Panc1 (cell line): ENCODE data around the gene BTBD2. TPM values are rescaled to one million over a fixed set of nuclear protein-coding genes. Genes with fewer than 3 reads are reported as not detected.

Experiments
- ATAC-seq: fragments of 200-7000 bp; cut with Tn5 transposase; 2 replicates; pipeline ENCODE4 v1.9.1; 2020; ENCODE audit warnings: mild to moderate bottlenecking, moderate library complexity
- BruUV-seq: library from RNA; stranded (reverse); fragments of 400-500 nt; replicated peaks from 2 replicates; lab custom pipeline; 2021; lab: Mats Ljungman, UMichigan
- CTCF ChIA-PET: fragments of 300-600 bp; sonication (Branson Sonifier 250); formaldehyde crosslinking; loops from one replicate; lab custom pipeline; 2022; ENCODE audit warnings: antibody characterized with exemption; lab: Charles Lee
- POLR2A ChIA-PET: fragments of 300-600 bp; sonication (Branson Sonifier 250); formaldehyde crosslinking; loops from one replicate; lab custom pipeline; 2022; ENCODE audit warnings: antibody characterized with exemption; lab: Charles Lee
- DNase-seq: peaks from one replicate; pipeline ENCODE4 v3.0.0-alpha.2; 2010; ENCODE audit warnings: low read depth, low spot score
- H3K27ac ChIP-seq: 2 replicates; pipeline ENCODE4 v1.5.1; 2011; ENCODE audit warnings: mild to moderate bottlenecking, low read length, inconsistent platforms
- H3K27me3 ChIP-seq: fragments of 200-500 bp; sonication (Bioruptor generic); 2 replicates; pipeline ENCODE4 v1.6.0; 2014; ENCODE audit warnings: low read length, inconsistent platforms; ENCODE audit not compliant: control insufficient read depth, insufficient read depth
- H3K36me3 ChIP-seq: fragments of 200-500 bp; sonication (Bioruptor generic); 2 replicates; pipeline ENCODE4 v1.5.1; 2014; ENCODE audit warnings: inconsistent platforms, mild to moderate bottlenecking, low read length, moderate library complexity; ENCODE audit not compliant: control insufficient read depth, insufficient read depth
- H3K4me1 ChIP-seq: 2 replicates; pipeline ENCODE4 v1.5.1; 2011; ENCODE audit warnings: inconsistent platforms, mild to moderate bottlenecking, low read length, moderate library complexity; ENCODE audit not compliant: control insufficient read depth, insufficient read depth
- H3K4me3 ChIP-seq, 2 experiments: 2 replicates each; pipeline ENCODE4 v1.5.1; 2011 to 2012; ENCODE audit warnings: low read depth in 2 of 2, low read length in 2 of 2, mild to moderate bottlenecking in 2 of 2, inconsistent platforms in 1 of 2, moderate library complexity in 1 of 2
- H3K9me3 ChIP-seq: fragments of 200-500 bp; sonication (Bioruptor generic); 2 replicates; pipeline ENCODE4 v1.5.1; 2014; ENCODE audit warnings: low read depth, mild to moderate bottlenecking, inconsistent platforms, low read length, moderate library complexity; ENCODE audit not compliant: control insufficient read depth, insufficient read depth
- CTCF ChIP-seq: fragments of 450-650 bp; IDR thresholded peaks from 2 replicates; pipeline ENCODE4 v1.5.1; 2017; ENCODE audit warnings: mild to moderate bottlenecking
- POLR2AphosphoS5 ChIP-seq: IDR thresholded peaks from 2 replicates; pipeline ENCODE4 v1.6.1; 2012; ENCODE audit warnings: mild to moderate bottlenecking, low read depth, low read length, moderate library complexity
- REST ChIP-seq, 2 experiments: IDR thresholded peaks; 2 replicates each; pipeline ENCODE4 v1.6.1; 2011 to 2012; ENCODE audit warnings: low read depth in 2 of 2, control low read depth in 1 of 2, low read length in 1 of 2, mild to moderate bottlenecking in 1 of 2, moderate library complexity in 1 of 2; ENCODE audit not compliant: insufficient read depth in 1 of 2
- SIN3A ChIP-seq: IDR thresholded peaks from 2 replicates; pipeline ENCODE4 v1.6.1; 2012; ENCODE audit warnings: low read depth, mild to moderate bottlenecking, low read length, moderate library complexity, borderline replicate concordance; ENCODE audit not compliant: insufficient read depth
- TCF7L2 ChIP-seq: IDR thresholded peaks from 2 replicates; pipeline ENCODE4 v1.6.1; 2011; ENCODE audit warnings: mild to moderate bottlenecking, low read depth, low read length, inconsistent platforms
- in situ Hi-C: cut with HindIII; loops from 2 replicates; pipeline ENCODE4 v1.10.0; 2016; ENCODE audit warnings: low sequenced_read_pairs, low pct_unique_long_range_greater_than_20kb
- intact Hi-C: fragments of 100-400 bp; cut with micrococcal nuclease; formaldehyde crosslinking; loops from one replicate; pipeline ENCODE4 v1.10.0; 2022; ENCODE audit not compliant: unreplicated experiment
- total RNA-seq: library from RNA; stranded (reverse); gene quantifications from one replicate; pipeline ENCODE4 v1.2.1, GENCODE V29; 2021; ENCODE audit not compliant: unreplicated experiment

BTBD2 gene
- total RNA-seq, 1 experiment from 2014 or later: 59.6 TPM

DNA sequence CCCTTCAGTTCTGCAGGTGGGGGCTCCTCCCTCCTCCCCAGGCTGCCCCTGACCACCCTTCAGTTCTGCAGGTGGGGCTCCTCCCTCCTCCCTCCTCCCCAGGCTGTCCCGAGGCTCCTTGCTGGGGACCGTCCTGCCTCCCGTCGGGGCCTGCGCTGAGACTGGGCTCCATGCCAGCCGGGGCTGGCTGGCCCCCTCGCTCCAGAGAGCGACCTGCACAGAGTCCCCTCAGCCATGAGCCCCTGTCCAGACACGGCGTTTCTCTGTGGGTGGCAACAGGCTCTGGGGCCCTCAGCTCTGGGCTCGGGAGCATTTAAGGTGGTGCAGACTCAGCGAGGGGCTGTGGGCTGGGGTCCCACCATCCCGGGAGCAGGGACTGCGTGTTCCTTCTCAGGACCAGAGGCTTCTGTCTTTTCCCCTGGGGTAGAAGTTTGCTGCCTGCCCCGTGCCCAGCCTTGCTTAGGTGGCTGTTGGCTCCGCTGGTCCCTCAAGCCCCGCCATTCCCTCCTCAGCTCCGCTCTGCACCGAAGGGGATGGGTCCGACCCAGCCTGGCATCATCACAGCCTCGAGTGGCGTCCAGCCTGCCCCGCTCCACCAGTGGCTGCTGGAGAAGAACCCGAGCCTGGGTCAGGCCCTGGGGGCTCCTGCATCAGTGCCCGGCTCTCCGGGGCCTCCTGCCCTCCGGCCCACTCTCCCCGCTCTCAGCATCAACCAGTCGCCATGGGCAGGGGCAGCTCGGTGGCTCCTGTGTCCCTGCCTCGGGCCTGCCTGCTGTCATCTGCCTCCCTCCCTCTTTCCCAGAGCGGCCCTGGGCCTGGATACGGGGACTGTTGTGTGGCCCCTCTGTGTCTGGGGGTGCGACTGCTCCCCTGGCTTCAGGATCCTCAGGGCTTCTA lies 47.0 kb downstream of the BTBD2 start:
- DNase-seq (no peak), ATAC-seq (no peak)
- H3K9me3 ChIP-seq: no peaks in the 10 kb centered on the region
- in situ Hi-C loops: no loop called here
- H3K4me1 ChIP-seq: no peaks in the 10 kb centered on the region
- no peaks in the 10 kb centered on the region for H3K36me3 ChIP-seq
- ChIA-PET CTCF (no interaction called here), POLR2A (no interaction called here)
- H3K27me3 ChIP-seq: no peaks in the 10 kb centered on the region
- intact Hi-C loops: no loop called here
- no peak overlapping the region for H3K4me3 ChIP-seq
- H3K27ac ChIP-seq: no peak overlapping the region
- TF ChIP-seq TCF7L2: no peak
- no peak for TF ChIP-seq POLR2AphosphoS5
- no peak for TF ChIP-seq CTCF
- no peak for TF ChIP-seq REST (IDR thresholded peaks at IDR 0.05; ENCODE audit: insufficient read depth in 1 of 2, low read depth in 2 of 2, low read length in 1 of 2)
- TF ChIP-seq SIN3A: no peak
- BruUV-seq: no TSS peak

- BruUV-seq: no TSS peak
- no peak for ATAC-seq
- no peak for DNase-seq
- H3K9me3 ChIP-seq: no peaks in the 10 kb centered on the region
- H3K27me3 ChIP-seq: no peaks in the 10 kb centered on the region
- in situ Hi-C loops (no loop called here), intact Hi-C loops (no loop called here)
- no peaks in the 10 kb centered on the region for H3K36me3 ChIP-seq
- TF ChIP-seq SIN3A (no peak), CTCF (no peak), POLR2AphosphoS5 (no peak), TCF7L2 (no peak), REST (IDR thresholded peaks at IDR 0.05; ENCODE audit: insufficient read depth in 1 of 2, low read depth in 2 of 2, low read length in 1 of 2) (no peak)
- H3K4me1 ChIP-seq: no peaks in the 10 kb centered on the region
- no peak overlapping the region for H3K27ac ChIP-seq
- no peak overlapping the region for H3K4me3 ChIP-seq
- ChIA-PET CTCF (no interaction called here), POLR2A (no interaction called here)
Measured at GRCh38 chr19:1967087-1967608, 48.4 kb downstream of the BTBD2 start.
